ENCODE data around the gene KLHL22. TPM values are rescaled to one million over a fixed set of nuclear protein-coding genes. Genes with fewer than 3 reads are reported as not detected.

KLHL22 gene
- total and polyA plus RNA-seq, 2 of the 4 experiments (the other 2 are of a cell fraction): 27.1 to 30.1 TPM

DNA sequence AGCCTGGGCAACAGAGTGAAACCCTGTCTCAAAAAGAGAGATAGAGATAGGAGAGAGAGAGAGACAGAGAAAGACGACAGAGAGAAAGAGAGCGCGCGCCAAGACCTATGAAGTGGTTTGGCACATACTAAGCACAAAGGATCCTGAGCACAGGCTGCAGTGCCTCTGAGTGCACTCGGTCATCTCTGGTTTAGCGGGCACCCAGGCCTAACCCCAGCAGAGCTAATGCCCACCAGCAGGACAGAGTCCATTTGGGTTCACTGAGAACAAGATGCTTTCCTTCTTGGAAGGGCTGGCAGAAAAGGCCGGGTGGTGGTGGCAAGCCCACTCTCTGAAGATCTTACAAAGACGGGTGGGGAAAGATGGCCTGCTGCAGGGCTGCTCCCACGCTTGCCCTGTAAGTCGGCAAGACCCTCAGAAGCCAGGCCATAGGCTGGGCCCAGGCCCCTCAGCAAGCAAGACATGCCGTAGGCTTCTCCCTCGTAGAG lies 61.3 kb downstream of the KLHL22 start:
- Histone ChIP-seq H3K9ac (ENCODE audit: low read depth, low read length) (no peak overlapping the region), H3K14ac (replicated peaks; ENCODE audit: low read depth, low read length) (no peak overlapping the region), H3K56ac (ENCODE audit: extremely low read depth, insufficient read depth, low read length) (no peak overlapping the region), H3K79me1 (ENCODE audit: low read depth in 1 of 2, low read length in 2 of 2) (peaks cover 19 to 87% of the 10 kb centered on the region in 2 experiments; a peak in 3 of 4 replicates), H3K27ac (ENCODE audit: insufficient read depth, low read length) (no peak overlapping the region), H3K4me1 (ENCODE audit: control insufficient read depth, insufficient read depth, low read length) (peaks cover 24% of the 10 kb centered on the region), H3K4me2 (ENCODE audit: low read depth, low read length) (no peak overlapping the region), H3K18ac (ENCODE audit: low read depth, low read length) (no peak overlapping the region), H2AFZ (replicated peaks; ENCODE audit: low read length, poor library complexity) (no peak overlapping the region), H3K4ac (ENCODE audit: low read depth, low read length) (no peak overlapping the region), H3K4me3 (ENCODE audit: insufficient read depth, low read depth, low read length) (no peak overlapping the region), H4K20me1 (ENCODE audit: insufficient read depth, low read length) (peaks cover 74% of the 10 kb centered on the region), H3K27me3 (ENCODE audit: control insufficient read depth, insufficient read depth, low read length) (no peaks in the 10 kb centered on the region), H2AK9ac (replicated peaks; ENCODE audit: low read depth, low read length, poor library complexity) (no peak overlapping the region), H2BK5ac (ENCODE audit: low read depth, low read length, poor library complexity, severe bottlenecking) (no peak overlapping the region), H4K91ac (ENCODE audit: insufficient read depth, low read depth, low read length) (no peak overlapping the region), H3K9me1 (ENCODE audit: insufficient read depth, low read length) (peaks cover 29% of the 10 kb centered on the region), H2BK120ac (ENCODE audit: low read depth, low read length) (no peak overlapping the region), H4K8ac (ENCODE audit: low read depth in 2 of 2, low read length in 2 of 2) (no peak overlapping the region), H2BK20ac (ENCODE audit: low read depth, low read length) (no peak overlapping the region), H2BK15ac (ENCODE audit: low read depth, low read length) (no peak overlapping the region), H3K9me3 (ENCODE audit: control insufficient read depth, insufficient read depth, low read length) (no peaks in the 10 kb centered on the region), H3K36me3 (ENCODE audit: control insufficient read depth, insufficient read depth, low read length) (peaks cover 20% of the 10 kb centered on the region), H4K5ac (ENCODE audit: low read depth, low read length) (no peak overlapping the region), H3K23ac (ENCODE audit: low read depth, low read length) (no peak overlapping the region), H2AK5ac (ENCODE audit: low read depth, low read length) (no peak overlapping the region)
- intact Hi-C loops (cut with micrococcal nuclease): no loop called here
- CTCF ChIA-PET: no interaction called here
- ATAC-seq (ENCODE audit: low read depth): no peak
- no peak for TF ChIP-seq CHD1 (IDR thresholded peaks at IDR 0.05; ENCODE audit: low read depth, low read length)
- TF ChIP-seq CEBPB (IDR thresholded peaks at IDR 0.05; ENCODE audit: low read depth, low read length): no peak
- TF ChIP-seq BHLHE40 (IDR thresholded peaks at IDR 0.05; ENCODE audit: low read depth, low read length): no peak
- TF ChIP-seq, protein P1, sequence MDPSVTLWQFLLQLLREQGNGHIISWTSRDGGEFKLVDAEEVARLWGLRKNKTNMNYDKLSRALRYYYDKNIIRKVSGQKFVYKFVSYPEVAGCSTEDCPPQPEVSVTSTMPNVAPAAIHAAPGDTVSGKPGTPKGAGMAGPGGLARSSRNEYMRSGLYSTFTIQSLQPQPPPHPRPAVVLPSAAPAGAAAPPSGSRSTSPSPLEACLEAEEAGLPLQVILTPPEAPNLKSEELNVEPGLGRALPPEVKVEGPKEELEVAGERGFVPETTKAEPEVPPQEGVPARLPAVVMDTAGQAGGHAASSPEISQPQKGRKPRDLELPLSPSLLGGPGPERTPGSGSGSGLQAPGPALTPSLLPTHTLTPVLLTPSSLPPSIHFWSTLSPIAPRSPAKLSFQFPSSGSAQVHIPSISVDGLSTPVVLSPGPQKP (IDR thresholded peaks at IDR 0.05; ENCODE audit: borderline replicate concordance, low read depth, low read length): no peak
- TF ChIP-seq RFX5 (IDR thresholded peaks at IDR 0.05; ENCODE audit: low read depth, low read length): no peak
- no peak for TF ChIP-seq MXI1 (IDR thresholded peaks at IDR 0.05; ENCODE audit: borderline replicate concordance, low read depth, low read length)
- TF ChIP-seq SMC3 (IDR thresholded peaks at IDR 0.05; ENCODE audit: low read depth, low read length): no peak
- TF ChIP-seq, protein P2, sequence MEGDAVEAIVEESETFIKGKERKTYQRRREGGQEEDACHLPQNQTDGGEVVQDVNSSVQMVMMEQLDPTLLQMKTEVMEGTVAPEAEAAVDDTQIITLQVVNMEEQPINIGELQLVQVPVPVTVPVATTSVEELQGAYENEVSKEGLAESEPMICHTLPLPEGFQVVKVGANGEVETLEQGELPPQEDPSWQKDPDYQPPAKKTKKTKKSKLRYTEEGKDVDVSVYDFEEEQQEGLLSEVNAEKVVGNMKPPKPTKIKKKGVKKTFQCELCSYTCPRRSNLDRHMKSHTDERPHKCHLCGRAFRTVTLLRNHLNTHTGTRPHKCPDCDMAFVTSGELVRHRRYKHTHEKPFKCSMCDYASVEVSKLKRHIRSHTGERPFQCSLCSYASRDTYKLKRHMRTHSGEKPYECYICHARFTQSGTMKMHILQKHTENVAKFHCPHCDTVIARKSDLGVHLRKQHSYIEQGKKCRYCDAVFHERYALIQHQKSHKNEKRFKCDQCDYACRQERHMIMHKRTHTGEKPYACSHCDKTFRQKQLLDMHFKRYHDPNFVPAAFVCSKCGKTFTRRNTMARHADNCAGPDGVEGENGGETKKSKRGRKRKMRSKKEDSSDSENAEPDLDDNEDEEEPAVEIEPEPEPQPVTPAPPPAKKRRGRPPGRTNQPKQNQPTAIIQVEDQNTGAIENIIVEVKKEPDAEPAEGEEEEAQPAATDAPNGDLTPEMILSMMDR (conservative IDR thresholded peaks at IDR 0.05; ENCODE audit: low read depth, low read length): no peak
- no peak for TF ChIP-seq FOS (IDR thresholded peaks at IDR 0.05; ENCODE audit: low read depth, low read length)
- no peak for TF ChIP-seq NFE2L2 (IDR thresholded peaks at IDR 0.05; ENCODE audit: low read depth, low read length)
- no peak for TF ChIP-seq RAD21 (IDR thresholded peaks at IDR 0.05; ENCODE audit: low read length)
- no peak for TF ChIP-seq POLR2A (IDR thresholded peaks at IDR 0.05; ENCODE audit: low read depth, low read length)
- TF ChIP-seq, protein P3, sequence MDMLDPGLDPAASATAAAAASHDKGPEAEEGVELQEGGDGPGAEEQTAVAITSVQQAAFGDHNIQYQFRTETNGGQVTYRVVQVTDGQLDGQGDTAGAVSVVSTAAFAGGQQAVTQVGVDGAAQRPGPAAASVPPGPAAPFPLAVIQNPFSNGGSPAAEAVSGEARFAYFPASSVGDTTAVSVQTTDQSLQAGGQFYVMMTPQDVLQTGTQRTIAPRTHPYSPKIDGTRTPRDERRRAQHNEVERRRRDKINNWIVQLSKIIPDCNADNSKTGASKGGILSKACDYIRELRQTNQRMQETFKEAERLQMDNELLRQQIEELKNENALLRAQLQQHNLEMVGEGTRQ (IDR thresholded peaks at IDR 0.05; ENCODE audit: low read depth, low read length): no peak
- no peak for TF ChIP-seq MAFK (IDR thresholded peaks at IDR 0.05; ENCODE audit: low read depth, low read length)
- TF ChIP-seq MAZ (IDR thresholded peaks at IDR 0.05; ENCODE audit: borderline replicate concordance, low read depth, low read length): no peak
- TF ChIP-seq RCOR1 (IDR thresholded peaks at IDR 0.05; ENCODE audit: insufficient replicate concordance, low read length): no peak
- BruUV-seq (replicated peaks): no TSS peak
- DNase-seq: no peak
- dilution Hi-C loops (cut with HindIII; ENCODE audit: low sequenced_read_pairs, unreplicated experiment): no loop called here
- WGBS, 2 experiments (ENCODE audit: extremely low coverage in 2 of 2, insufficient read length in 1 of 2): 95% methylated on average over 11 of the region's 12 CpGs; no CpG with 5 or more reads in 1 of the 2 experiments
- POLR2A ChIA-PET (ENCODE audit: unreplicated experiment): no interaction called here
- in situ Hi-C loops (cut with MboI; ENCODE audit: low sequenced_read_pairs): no loop called here

All from IMR-90 (cell line).